ENCODE results near the gene ZNF579. TPM values are rescaled to one million over a fixed set of nuclear protein-coding genes. Genes with fewer than 3 reads are reported as not detected.

Gene ZNF579
- total RNA-seq, 1 donor from 2014 or later, result 2.2 TPM

- no peak for DNase-seq
Observed at GRCh38 chr19:55611983-55612645, 31.5 kb upstream of the ZNF579 start.

- no peak for DNase-seq
Observed at GRCh38 chr19:55611300-55611982, 30.8 kb upstream of the ZNF579 start.

- DNase-seq, result no peak
Observed at GRCh38 chr19:55609326-55609725, 28.7 kb upstream of the ZNF579 start.

- no peak for DNase-seq
Observed at GRCh38 chr19:55606817-55607216, 26.2 kb upstream of the ZNF579 start.

GRCh38 chr19:55606471-55606787 is 25.8 kb upstream of the ZNF579 start:
- DNase-seq, result no peak

- DNase-seq, result peak; percentile 53
Observed at GRCh38 chr19:55605637-55606470, 25.2 kb upstream of the ZNF579 start, which contains the start of gene ZNF865. Gene ZNF865, plus strand, starts transcription at chr19:55605647. Its CDS starts 7,972 bp downstream, at chr19:55613619.

- peak; percentile 95 for DNase-seq
Observed at GRCh38 chr19:55605207-55605636, 24.6 kb upstream of the ZNF579 start.

- DNase-seq, result no peak
Observed at GRCh38 chr19:55603581-55604292, 23.1 kb upstream of the ZNF579 start.

GRCh38 chr19:55603115-55603514 is 22.5 kb upstream of the ZNF579 start:
- DNase-seq, result no peak

GRCh38 chr19:55602104-55603001 is 21.7 kb upstream of the ZNF579 start:
- DNase-seq, result no peak

GRCh38 chr19:55601084-55601483 is 20.4 kb upstream of the ZNF579 start:
- DNase-seq, result no peak

GRCh38 chr19:55600662-55601028 is 20.0 kb upstream of the ZNF579 start:
- DNase-seq, result peak; percentile 40

GRCh38 chr19:55599842-55600661 is 19.4 kb upstream of the ZNF579 start, which contains the start of gene ZNF524:
Gene ZNF524, plus strand, starts transcription at chr19:55600288. Its CDS starts 1,825 bp downstream, at chr19:55602113.
- peak; percentile 97 for DNase-seq

- DNase-seq, result peak; percentile 99
Observed at GRCh38 chr19:55599468-55599841, 18.8 kb upstream of the ZNF579 start, which contains the start of gene FIZ1. Gene FIZ1, minus strand, starts transcription at chr19:55599517. Its CDS starts 1,652 bp downstream, at chr19:55597865.

- DNase-seq, result peak; percentile 93
Observed at GRCh38 chr19:55598719-55599467, 18.2 kb upstream of the ZNF579 start.

- DNase-seq, result no peak
Observed at GRCh38 chr19:55598034-55598433, 17.4 kb upstream of the ZNF579 start.

- DNase-seq, result no peak
Observed at GRCh38 chr19:55597501-55597921, 16.9 kb upstream of the ZNF579 start.

- DNase-seq, result no peak
Observed at GRCh38 chr19:55596304-55596703, 15.7 kb upstream of the ZNF579 start.

GRCh38 chr19:55594996-55595545 is 14.4 kb upstream of the ZNF579 start:
- DNase-seq, result no peak
